Small intestine (tissue), 7 donors: Measurements from ENCODE around the gene CDKAL1. TPM values are rescaled to one million over a fixed set of nuclear protein-coding genes. Genes with fewer than 3 reads are reported as not detected.
A peak's percentile ranks its signal among the peaks of the same experiment; 100 is the strongest.
"Not testable (repeated sequence)": the region's sequence is repeated elsewhere in the genome, so short reads cannot be mapped to it uniquely, and the experiment has no call there.

Experiments
- DNase-seq, 2 donors: peaks; one replicate each; pipeline versions ENCODE4 v3.0.0 to v3.0.0-alpha.2; 2013
- FAIRE-seq: peaks from 2 replicates; lab custom pipeline; 2012; peaks lifted over from hg19 to GRCh38; lab: Jason Lieb, UNC
- H3K27ac ChIP-seq, 3 donors: one replicate each; pipeline ENCODE4 v1.5.1; 2013; ENCODE audit warnings: low read length in 2 of 3, mild to moderate bottlenecking in 2 of 3, control low read depth in 1 of 3, inconsistent platforms in 1 of 3, low read depth in 1 of 3, moderate library complexity in 1 of 3
- H3K27me3 ChIP-seq, 3 donors: one replicate each; pipeline ENCODE4 v1.6.1; 2013; ENCODE audit warnings: low read length in 3 of 3, inconsistent platforms in 1 of 3; ENCODE audit not compliant: control insufficient read depth in 3 of 3, insufficient read depth in 3 of 3
- H3K36me3 ChIP-seq, 3 donors: one replicate each; pipeline ENCODE4 v1.6.1; 2013; ENCODE audit warnings: low read length in 3 of 3, inconsistent platforms in 1 of 3, low read depth in 1 of 3, mild to moderate bottlenecking in 1 of 3, moderate library complexity in 1 of 3; ENCODE audit not compliant: control insufficient read depth in 3 of 3, insufficient read depth in 2 of 3
- H3K4me1 ChIP-seq, 3 donors: one replicate each; pipeline ENCODE4 v1.6.1; 2013; ENCODE audit warnings: low read length in 2 of 3, inconsistent platforms in 1 of 3, low read depth in 1 of 3, mild to moderate bottlenecking in 1 of 3, moderate library complexity in 1 of 3; ENCODE audit not compliant: control insufficient read depth in 3 of 3, insufficient read depth in 2 of 3
- H3K4me3 ChIP-seq, 3 donors: one replicate each; pipeline ENCODE4 v1.5.1; 2013; ENCODE audit warnings: low read length in 3 of 3, control low read depth in 1 of 3, inconsistent platforms in 1 of 3, low read depth in 1 of 3, mild to moderate bottlenecking in 1 of 3, moderate library complexity in 1 of 3
- H3K9me3 ChIP-seq, 2 donors: one replicate each; pipeline ENCODE4 v1.6.1; 2013; ENCODE audit warnings: low read depth in 1 of 2, low read length in 1 of 2; ENCODE audit not compliant: control insufficient read depth in 2 of 2, insufficient read depth in 1 of 2
- WGBS, 3 donors: extraction: QIAGEN DNeasy Blood & Tissue Kit; methylation state at CpG; one replicate each; pipeline ENCODE4 v1.1.7; 2013; 5-methylcytosine and 5-hydroxymethylcytosine counted together
- polyA plus RNA-seq, 4 donors: library from polyadenylated mRNA; stranded (reverse) in 3 of 4; unstranded in 1 of 4; fragments of 200-250 nt in 3 of 4; fragments of 120-200 nt in 1 of 4; gene quantifications; one replicate each; pipeline versions ENCODE4 v1.2.1 to v1.2.3, GENCODE V29; 2013
- donor health status: healthy with polysubstance abuse.
- donor health status: control.
- donor health status: control.
- donor health status: Bipolar disorder and iron deficiency.
- donor health status: healthy.

The CDKAL1 gene
- polyA plus RNA-seq, 4 donors, result 2.4 to 10.5 (median 4.1) TPM

- FAIRE-seq (no peak), DNase-seq (no peak)
- WGBS, 3 donors, result 62 to 83% (median 78%) methylated on average over 2 of the region's 2 CpGs
- no peak overlapping the region for H3K27ac ChIP-seq
- no peaks in the 10 kb centered on the region for H3K36me3 ChIP-seq
- no peaks in the 10 kb centered on the region for H3K9me3 ChIP-seq
- H3K4me1 ChIP-seq, result no peaks in the 10 kb centered on the region
- no peaks in the 10 kb centered on the region for H3K27me3 ChIP-seq
- H3K4me3 ChIP-seq, result no peak overlapping the region
These were observed 25.0 kb upstream of the CDKAL1 start for GRCh38 chr6:20509212-20509611.

- H3K4me3 ChIP-seq, result no peak overlapping the region
- 79 to 86% (median 80%) methylated on average over 2 of the region's 2 CpGs for WGBS, 3 donors
These were observed 22.4 kb upstream of the CDKAL1 start for GRCh38 chr6:20511852-20512251.

GRCh38 chr6:20525208-20525607 is 9.0 kb upstream of the CDKAL1 start:
- H3K4me1 ChIP-seq, FAIRE-seq: not testable (repeated sequence)
- 74 to 87% (median 80%) methylated on average over 3 of the region's 3 CpGs for WGBS, 3 donors

More at GRCh38 chr6:20511852-20512251, 22.4 kb upstream of the CDKAL1 start:
- no peak overlapping the region for H3K27ac ChIP-seq
- DNase-seq (no peak), FAIRE-seq (no peak)
- no peaks in the 10 kb centered on the region for H3K36me3 ChIP-seq
- H3K27me3 ChIP-seq, result no peaks in the 10 kb centered on the region
- H3K9me3 ChIP-seq, result no peaks in the 10 kb centered on the region
- no peaks in the 10 kb centered on the region for H3K4me1 ChIP-seq

GRCh38 chr6:20529086-20529448 is 5.2 kb upstream of the CDKAL1 start:
- not testable (repeated sequence) for H3K4me3 ChIP-seq, H3K9me3 ChIP-seq, H3K36me3 ChIP-seq, H3K4me1 ChIP-seq, FAIRE-seq, H3K27ac ChIP-seq, H3K27me3 ChIP-seq
- 6 to 33% (median 27%) methylated on average over 3 to 5 of the region's 5 CpGs for WGBS, 3 donors
- DNase-seq, result peak; percentile 51 to 64

More at GRCh38 chr6:20525208-20525607, 9.0 kb upstream of the CDKAL1 start:
- not testable (repeated sequence) for H3K36me3 ChIP-seq, DNase-seq, H3K27me3 ChIP-seq, H3K4me3 ChIP-seq, H3K27ac ChIP-seq, H3K9me3 ChIP-seq

- FAIRE-seq (no peak), DNase-seq (no peak)
- no peaks in the 10 kb centered on the region for H3K9me3 ChIP-seq
- no peaks in the 10 kb centered on the region for H3K27me3 ChIP-seq
- peaks cover 0 to 12% (median 4%) of the 10 kb centered on the region in 3 donors for H3K4me1 ChIP-seq
- H3K27ac ChIP-seq, result no peak overlapping the region
- 93 to 100% (median 97%) methylated on average over 1 of the region's 1 CpG for WGBS, 3 donors
- H3K36me3 ChIP-seq, result peaks cover 0 to 4% (median 0%) of the 10 kb centered on the region in 3 donors
- H3K4me3 ChIP-seq, result no peak overlapping the region
These were observed 1.4 kb upstream of the CDKAL1 start for GRCh38 chr6:20532881-20533280.

- DNase-seq (no peak), FAIRE-seq (no peak)
- Histone ChIP-seq H3K27me3 (no peaks in the 10 kb centered on the region), H3K27ac (peak overlapping the region in 1 of 3 donors; percentile 90), H3K4me3 (peak overlapping the region in 1 of 3 donors; percentile 92), H3K36me3 (peaks cover 0 to 4% (median 0%) of the 10 kb centered on the region in 3 donors), H3K9me3 (no peaks in the 10 kb centered on the region), H3K4me1 (peaks cover 0 to 10% (median 4%) of the 10 kb centered on the region in 3 donors)
- WGBS, 3 donors, result 45 to 50% (median 45%) methylated on average over 6 of the region's 6 CpGs
These were observed 437 bp upstream of the CDKAL1 start for GRCh38 chr6:20533746-20534294.

GRCh38 chr6:20538131-20538662 is 3.9 kb downstream of the CDKAL1 start:
- Histone ChIP-seq H3K9me3 (no peaks in the 10 kb centered on the region), H3K4me1 (peaks cover 0 to 10% (median 8%) of the 10 kb centered on the region in 3 donors), H3K4me3 (no peak overlapping the region), H3K27me3 (no peaks in the 10 kb centered on the region), H3K27ac (no peak overlapping the region), H3K36me3 (peaks cover 0 to 14% (median 2%) of the 10 kb centered on the region in 3 donors)
- no peak for DNase-seq
- 56 to 100% (median 100%) methylated on average over 1 of the region's 1 CpG for WGBS, 3 donors
- FAIRE-seq, result no peak

- no peak for FAIRE-seq
- Histone ChIP-seq H3K9me3 (no peaks in the 10 kb centered on the region), H3K27ac (no peak overlapping the region), H3K27me3 (no peaks in the 10 kb centered on the region), H3K4me1 (peaks cover 0 to 10% (median 9%) of the 10 kb centered on the region in 3 donors), H3K4me3 (no peak overlapping the region), H3K36me3 (peaks cover 0 to 16% (median 2%) of the 10 kb centered on the region in 3 donors)
- DNase-seq, result no peak
- WGBS, 3 donors, result 81 to 89% (median 83%) methylated on average over 4 of the region's 4 CpGs
These were observed 4.7 kb downstream of the CDKAL1 start for GRCh38 chr6:20538907-20539306.
